DMS 273 treated with DMSO at 0.1 percent for 48 hours (cell line): ENCODE measurements around the gene RET.

ENCODE experiments used
- DNase-seq: peaks from one replicate; lab custom pipeline; 2025; lab: John Stamatoyannopoulos, UW

RET gene

GRCh38 chr10:43170491-43170890 lies 93.6 kb downstream of the RET start:
- DNase-seq, result no peak

GRCh38 chr10:43172645-43173044 lies 95.8 kb downstream of the RET start:
- no peak for DNase-seq

- DNase-seq, result no peak
Observed at GRCh38 chr10:43173120-43173519, 96.3 kb downstream of the RET start.

- no peak for DNase-seq
Observed at GRCh38 chr10:43174969-43175368, 98.1 kb downstream of the RET start.

GRCh38 chr10:43176271-43176670 lies 99.4 kb downstream of the RET start:
- DNase-seq, result no peak

GRCh38 chr10:43177595-43177994 lies 100.7 kb downstream of the RET start:
- no peak for DNase-seq
